GM12865 (cell line): Measurements from ENCODE around the gene FAM89B.

Experiments
- DNase-seq: peaks from one replicate; pipeline ENCODE4 v3.0.0; 2010; ENCODE audit warnings: low read depth
- H3K4me3 ChIP-seq: 2 replicates; pipeline ENCODE4 v1.5.1; 2011; ENCODE audit warnings: mild to moderate bottlenecking, low read depth, low read length, control low read depth
- CTCF ChIP-seq: IDR thresholded peaks from 2 replicates; pipeline ENCODE4 v1.5.1; 2011; ENCODE audit warnings: low read length, control low read depth, low read depth, inconsistent platforms; ENCODE audit not compliant: insufficient read depth; ENCODE audit errors: missing control alignments

FAM89B gene

GRCh38 chr11:65558930-65559509 is 13.3 kb upstream of the FAM89B start:
- no peak for DNase-seq
- no peak overlapping the region for H3K4me3 ChIP-seq
- TF ChIP-seq CTCF: no peak

GRCh38 chr11:65559535-65559934 is 12.8 kb upstream of the FAM89B start:
- TF ChIP-seq CTCF: no peak
- DNase-seq: no peak
- no peak overlapping the region for H3K4me3 ChIP-seq

- no peak for TF ChIP-seq CTCF
- no peak overlapping the region for H3K4me3 ChIP-seq
- DNase-seq: no peak
Observed at GRCh38 chr11:65559951-65560537, 12.3 kb upstream of the FAM89B start.

GRCh38 chr11:65560555-65561418 is 11.6 kb upstream of the FAM89B start:
- no peak for DNase-seq

GRCh38 chr11:65562020-65562419 is 10.3 kb upstream of the FAM89B start:
- no peak for TF ChIP-seq CTCF
- H3K4me3 ChIP-seq: no peak overlapping the region
- no peak for DNase-seq

More at GRCh38 chr11:65560555-65561418, 11.6 kb upstream of the FAM89B start:
- H3K4me3 ChIP-seq: no peak overlapping the region
- no peak for TF ChIP-seq CTCF

- no peak for DNase-seq
- no peak for TF ChIP-seq CTCF
- no peak overlapping the region for H3K4me3 ChIP-seq
Observed at GRCh38 chr11:65562788-65563187, 9.6 kb upstream of the FAM89B start.
